ENCODE results near the gene FOXC1.

DNA sequence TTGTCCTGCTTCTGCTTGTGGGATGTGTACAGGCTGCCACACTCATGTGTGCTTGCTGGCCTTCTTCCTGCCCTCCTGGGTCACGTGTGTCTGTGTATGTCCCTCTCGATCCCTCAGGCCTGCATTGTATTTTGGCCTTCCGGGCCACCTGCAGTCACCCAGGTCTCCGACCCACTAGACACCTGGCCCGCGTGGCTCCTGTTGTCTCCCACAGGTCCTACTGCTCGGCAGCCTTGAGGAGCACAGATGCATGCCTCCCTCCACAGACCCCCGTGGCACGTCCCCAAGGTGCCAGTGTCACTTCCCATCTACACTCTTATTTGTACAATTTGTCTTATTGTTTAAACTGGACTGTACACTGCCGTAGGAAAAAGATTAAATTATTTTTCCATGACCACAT lies 43.1 kb downstream of the FOXC1 start:
- TF ChIP-seq, protein P1, sequence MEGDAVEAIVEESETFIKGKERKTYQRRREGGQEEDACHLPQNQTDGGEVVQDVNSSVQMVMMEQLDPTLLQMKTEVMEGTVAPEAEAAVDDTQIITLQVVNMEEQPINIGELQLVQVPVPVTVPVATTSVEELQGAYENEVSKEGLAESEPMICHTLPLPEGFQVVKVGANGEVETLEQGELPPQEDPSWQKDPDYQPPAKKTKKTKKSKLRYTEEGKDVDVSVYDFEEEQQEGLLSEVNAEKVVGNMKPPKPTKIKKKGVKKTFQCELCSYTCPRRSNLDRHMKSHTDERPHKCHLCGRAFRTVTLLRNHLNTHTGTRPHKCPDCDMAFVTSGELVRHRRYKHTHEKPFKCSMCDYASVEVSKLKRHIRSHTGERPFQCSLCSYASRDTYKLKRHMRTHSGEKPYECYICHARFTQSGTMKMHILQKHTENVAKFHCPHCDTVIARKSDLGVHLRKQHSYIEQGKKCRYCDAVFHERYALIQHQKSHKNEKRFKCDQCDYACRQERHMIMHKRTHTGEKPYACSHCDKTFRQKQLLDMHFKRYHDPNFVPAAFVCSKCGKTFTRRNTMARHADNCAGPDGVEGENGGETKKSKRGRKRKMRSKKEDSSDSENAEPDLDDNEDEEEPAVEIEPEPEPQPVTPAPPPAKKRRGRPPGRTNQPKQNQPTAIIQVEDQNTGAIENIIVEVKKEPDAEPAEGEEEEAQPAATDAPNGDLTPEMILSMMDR (IDR thresholded peaks at IDR 0.05; ENCODE audit: insufficient read depth, low read depth, low read length) = no peak
- TF ChIP-seq EZH2 (IDR thresholded peaks at IDR 0.05; ENCODE audit: insufficient read depth, low read length) = no peak
